Uterus (tissue), 4 donors: Measurements from ENCODE around the gene TLR1. TPM values are rescaled to one million over a fixed set of nuclear protein-coding genes. Genes with fewer than 3 reads are reported as not detected.

Experiments used
- DNase-seq, 2 donors: peaks; one replicate each; pipeline ENCODE4 v3.0.0-alpha.2; 2019 to 2020
- H3K27ac ChIP-seq, 2 donors: fragments of 200-600 bp; sonication (generic); 1 replicate in 1 of 2; 2 replicates in 1 of 2; pipeline ENCODE4 v1.5.1; 2016 to 2018
- H3K27me3 ChIP-seq, 2 donors: fragments of 200-600 bp; sonication (generic); one replicate each; pipeline ENCODE4 v1.5.1; 2018 to 2019; ENCODE audit warnings: control low read depth in 1 of 2
- H3K36me3 ChIP-seq, 2 donors: fragments of 200-600 bp; sonication (generic); one replicate each; pipeline ENCODE4 v1.5.1; 2019; ENCODE audit warnings: control low read depth in 1 of 2
- H3K4me1 ChIP-seq, 2 donors: fragments of 200-600 bp; sonication (generic); one replicate each; pipeline ENCODE4 v1.5.1; 2018 to 2019; ENCODE audit warnings: control low read depth in 1 of 2
- H3K4me3 ChIP-seq, 2 donors: fragments of 200-600 bp; sonication (generic); 1 replicate in 1 of 2; 2 replicates in 1 of 2; pipeline ENCODE4 v1.5.1; 2018 to 2019; ENCODE audit warnings: mild to moderate bottlenecking in 1 of 2
- H3K9me3 ChIP-seq, 2 donors: fragments of 200-600 bp; sonication (generic); one replicate each; pipeline ENCODE4 v1.5.1; 2019; ENCODE audit warnings: control low read depth in 1 of 2
- POLR2A ChIP-seq, 2 donors: fragments of 450-650 bp; IDR thresholded peaks; one replicate each; pipeline ENCODE4 v1.6.1; 2016; ENCODE audit warnings: antibody characterized with exemption in 2 of 2, mild to moderate bottlenecking in 1 of 2, moderate library complexity in 1 of 2
- intact Hi-C: fragments of 100-400 bp; cut with DNase I; formaldehyde crosslinking; loops from one replicate; pipeline ENCODE4 v1.15.1; 2023; ENCODE audit warnings: low total_unique reads
- total RNA-seq, 4 donors: library from RNA; depleted of rRNA in 3 of 4; stranded (reverse); fragments of >200 nt in 3 of 4; gene quantifications; one replicate each; pipeline versions ENCODE4 v1.1.0 to v1.2.4, GENCODE V29; 2014 to 2023
- TF ChIP-seq, protein P1 (sequence below), 4 experiments: fragments of 200-600 bp in 2 of 4; fragments of 450-650 bp in 2 of 4; sonication (generic) in 2 of 4; IDR thresholded peaks; one replicate each; pipeline ENCODE4 v1.5.1; 2016 to 2019; ENCODE audit warnings: antibody characterized with exemption in 4 of 4, mild to moderate bottlenecking in 2 of 4, moderate library complexity in 1 of 4
- donor health status: DM: yes; HTN: yes; CAD: no.

TLR1 gene
- total RNA-seq, 4 donors from 2014 or later: 6.1 to 32.3 (median 20.4) TPM

DNA sequence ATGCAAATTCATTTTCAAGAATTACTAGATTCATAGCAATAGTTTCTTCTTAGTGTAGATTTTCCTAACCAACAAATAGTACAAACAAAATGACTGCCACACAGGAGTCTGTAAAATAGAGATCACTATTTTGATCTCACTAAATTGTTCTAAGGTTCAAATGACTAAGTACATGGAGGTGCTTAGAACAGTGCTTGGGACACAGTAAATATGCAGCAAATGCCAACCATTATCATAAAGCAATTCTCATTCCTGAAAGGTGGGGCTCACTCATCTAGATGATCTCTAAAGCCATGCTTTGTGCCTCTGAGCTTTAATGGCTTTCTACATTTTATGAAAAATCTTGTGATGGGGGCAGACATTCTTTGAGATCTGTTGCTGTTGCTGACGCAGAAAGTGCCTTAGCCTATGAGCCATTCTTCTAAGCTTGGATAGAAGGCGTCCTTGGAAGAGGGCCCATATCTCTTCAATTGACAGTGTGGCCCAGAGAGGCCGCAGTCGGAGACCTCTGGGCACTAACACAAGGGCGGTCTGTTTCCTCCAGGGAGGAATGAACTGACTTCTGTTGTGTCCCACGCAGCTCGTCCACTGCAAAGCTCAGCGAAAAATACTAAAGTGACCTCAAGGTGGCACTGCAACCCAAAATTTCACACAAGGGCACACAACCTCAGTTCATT is 45.3 kb downstream of the TLR1 start:
- Histone ChIP-seq H3K9me3 (no peaks in the 10 kb centered on the region), H3K36me3 (no peaks in the 10 kb centered on the region), H3K27ac (peak overlapping the region in 1 of 2 donors; percentile 33), H3K4me1 (no peaks in the 10 kb centered on the region), H3K4me3 (no peak overlapping the region), H3K27me3 (no peaks in the 10 kb centered on the region)
- peak; percentile 64 to 71 for DNase-seq
- intact Hi-C loops: no loop called here
- TF ChIP-seq POLR2A (IDR thresholded peaks at IDR 0.05): no peak
- TF ChIP-seq, protein P1, sequence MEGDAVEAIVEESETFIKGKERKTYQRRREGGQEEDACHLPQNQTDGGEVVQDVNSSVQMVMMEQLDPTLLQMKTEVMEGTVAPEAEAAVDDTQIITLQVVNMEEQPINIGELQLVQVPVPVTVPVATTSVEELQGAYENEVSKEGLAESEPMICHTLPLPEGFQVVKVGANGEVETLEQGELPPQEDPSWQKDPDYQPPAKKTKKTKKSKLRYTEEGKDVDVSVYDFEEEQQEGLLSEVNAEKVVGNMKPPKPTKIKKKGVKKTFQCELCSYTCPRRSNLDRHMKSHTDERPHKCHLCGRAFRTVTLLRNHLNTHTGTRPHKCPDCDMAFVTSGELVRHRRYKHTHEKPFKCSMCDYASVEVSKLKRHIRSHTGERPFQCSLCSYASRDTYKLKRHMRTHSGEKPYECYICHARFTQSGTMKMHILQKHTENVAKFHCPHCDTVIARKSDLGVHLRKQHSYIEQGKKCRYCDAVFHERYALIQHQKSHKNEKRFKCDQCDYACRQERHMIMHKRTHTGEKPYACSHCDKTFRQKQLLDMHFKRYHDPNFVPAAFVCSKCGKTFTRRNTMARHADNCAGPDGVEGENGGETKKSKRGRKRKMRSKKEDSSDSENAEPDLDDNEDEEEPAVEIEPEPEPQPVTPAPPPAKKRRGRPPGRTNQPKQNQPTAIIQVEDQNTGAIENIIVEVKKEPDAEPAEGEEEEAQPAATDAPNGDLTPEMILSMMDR (IDR thresholded peaks at IDR 0.05): peak; percentile 54 to 73 (median 72)

DNA sequence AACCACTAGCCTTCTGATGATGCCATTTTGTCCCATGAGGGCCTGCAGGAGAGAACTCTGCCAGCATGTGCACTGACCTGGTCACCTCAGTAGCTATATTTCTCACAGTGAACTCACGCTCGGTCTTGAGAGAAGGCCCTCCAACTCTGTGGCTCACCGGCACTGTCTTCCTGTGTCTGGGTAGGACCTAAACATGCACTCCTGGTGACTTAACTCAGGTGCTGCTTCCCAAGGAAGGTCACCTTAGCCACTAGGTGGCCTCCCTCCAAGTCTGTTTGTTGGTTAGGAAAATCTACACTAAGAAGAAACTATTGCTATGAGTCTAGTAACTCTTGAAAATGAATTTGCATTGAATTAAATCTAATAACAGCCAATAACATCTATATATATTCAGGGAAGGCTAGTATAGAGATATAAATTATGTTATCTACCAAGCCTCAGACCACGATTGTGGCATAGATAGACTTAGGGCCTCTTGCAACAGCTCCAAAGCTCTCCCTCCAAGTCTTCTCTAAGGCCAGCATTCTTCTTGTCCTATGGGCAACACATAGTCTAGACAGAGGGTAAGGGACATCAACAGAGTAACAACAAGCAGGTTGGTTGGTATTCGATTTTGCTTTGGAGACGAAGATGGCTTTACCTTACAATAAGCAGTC is 46.5 kb downstream of the TLR1 start:
- no peaks in the 10 kb centered on the region for H3K36me3 ChIP-seq
- H3K27me3 ChIP-seq: no peaks in the 10 kb centered on the region
- H3K4me3 ChIP-seq: no peak overlapping the region
- H3K9me3 ChIP-seq: no peaks in the 10 kb centered on the region
- no peaks in the 10 kb centered on the region for H3K4me1 ChIP-seq
- no peak for DNase-seq
- no peak overlapping the region for H3K27ac ChIP-seq
- intact Hi-C loops: no loop called here
- TF ChIP-seq POLR2A (IDR thresholded peaks at IDR 0.05): no peak
- TF ChIP-seq, protein P1 (IDR thresholded peaks at IDR 0.05): no peak

DNA sequence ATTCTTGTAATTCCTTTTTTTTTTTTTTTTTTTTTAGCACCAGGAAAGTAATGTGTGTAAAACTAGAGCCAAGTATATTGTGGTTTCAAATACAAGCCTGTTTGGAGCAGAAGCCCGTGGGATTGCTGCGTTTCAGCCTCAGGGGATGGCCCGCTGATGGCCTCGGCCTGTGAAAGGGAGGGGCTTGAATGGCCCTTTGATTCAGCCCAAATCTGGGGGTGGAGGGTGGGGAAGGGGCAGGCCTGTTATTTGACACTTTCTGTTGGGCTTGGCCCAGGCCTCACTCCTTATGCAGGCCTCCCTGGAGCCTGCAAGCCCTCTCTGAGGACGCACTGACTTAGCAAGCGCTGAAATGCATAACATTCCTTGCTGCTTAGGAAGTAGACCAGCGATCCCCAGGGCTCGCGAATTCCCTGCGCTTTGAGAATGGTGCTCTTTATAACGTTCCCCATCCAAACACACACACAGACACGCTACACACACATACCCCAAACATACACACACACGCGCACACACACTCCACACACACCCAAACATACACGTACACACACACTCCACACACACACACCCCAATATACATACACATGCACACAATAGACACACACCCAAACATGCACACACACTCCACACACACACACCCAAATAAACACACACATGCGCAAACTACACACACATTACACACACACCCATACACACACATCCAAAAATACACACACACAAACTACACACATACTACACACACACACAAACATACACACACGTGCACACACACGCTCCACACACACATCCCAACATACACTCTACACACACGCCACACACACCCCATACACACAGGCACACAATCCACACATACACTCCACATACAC is 51.4 kb downstream of the TLR1 start:
- intact Hi-C loops: no loop called here
- Histone ChIP-seq H3K4me3 (peak overlapping the region in 1 of 2 donors; percentile 23), H3K4me1 (no peaks in the 10 kb centered on the region), H3K9me3 (no peaks in the 10 kb centered on the region), H3K27ac (peak overlapping the region; percentile 81 to 82), H3K36me3 (no peaks in the 10 kb centered on the region), H3K27me3 (no peaks in the 10 kb centered on the region)
- DNase-seq: peak; percentile 91 to 93
- TF ChIP-seq, protein P1 (IDR thresholded peaks at IDR 0.05): no peak
- TF ChIP-seq POLR2A (IDR thresholded peaks at IDR 0.05): peak in 1 of 2 donors; percentile 31

DNA sequence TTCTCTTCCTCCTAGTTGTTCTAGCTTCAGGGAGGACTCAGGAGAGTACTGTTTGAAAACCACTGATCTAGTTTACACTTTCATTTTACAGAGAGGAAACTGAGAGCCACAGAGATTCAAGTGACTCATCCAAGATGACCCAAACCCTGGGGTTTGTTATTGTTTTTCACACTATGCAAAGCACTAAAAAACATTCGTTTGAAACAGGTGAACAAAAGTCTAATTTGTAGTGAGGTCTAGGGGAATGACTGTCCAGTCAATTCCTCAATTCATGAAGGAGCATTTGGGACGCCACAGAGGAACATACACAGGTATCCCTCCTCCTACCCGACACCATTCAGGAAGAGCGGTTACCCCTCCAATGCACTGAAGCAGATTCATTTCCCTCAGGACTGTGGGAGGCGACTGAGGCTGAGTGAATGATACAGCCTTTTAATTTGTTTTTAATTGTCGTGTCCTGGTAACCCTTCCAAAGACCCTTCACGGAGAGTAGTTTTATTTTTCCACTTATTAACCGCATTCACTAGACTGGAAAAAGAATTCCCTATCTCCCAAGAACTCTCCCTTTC is 52.1 kb downstream of the TLR1 start:
- peak overlapping the region in 1 of 2 donors; percentile 23 for H3K4me3 ChIP-seq
- H3K9me3 ChIP-seq: no peaks in the 10 kb centered on the region
- DNase-seq: no peak
- no peak for TF ChIP-seq POLR2A (IDR thresholded peaks at IDR 0.05)
- TF ChIP-seq, protein P1 (IDR thresholded peaks at IDR 0.05): no peak
- peak overlapping the region; percentile 81 to 82 for H3K27ac ChIP-seq
- no peaks in the 10 kb centered on the region for H3K36me3 ChIP-seq
- no peaks in the 10 kb centered on the region for H3K27me3 ChIP-seq
- no peaks in the 10 kb centered on the region for H3K4me1 ChIP-seq
- intact Hi-C loops: no loop called here
